ENCODE results near the gene KCMF1.

DNA sequence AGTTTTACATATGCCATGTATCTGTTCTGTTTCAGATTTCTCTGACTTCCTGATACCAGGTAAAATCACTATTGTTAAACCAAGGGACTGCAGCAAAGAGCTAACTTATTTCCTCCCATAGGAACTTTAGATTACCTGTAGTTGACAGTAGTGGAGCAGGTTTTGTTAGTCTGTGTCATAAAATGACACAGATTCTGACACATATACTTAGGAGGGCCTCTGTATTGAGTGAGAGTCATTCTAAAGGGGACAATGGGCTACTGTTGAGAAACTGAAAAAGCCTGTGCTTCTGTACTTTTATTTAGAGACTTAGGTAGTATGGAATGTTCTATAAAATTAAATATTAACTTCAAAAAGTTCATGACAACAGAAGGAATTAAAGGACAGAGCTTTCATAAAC, 48.2 kb downstream of the KCMF1 start:
- TF ChIP-seq, protein P1, sequence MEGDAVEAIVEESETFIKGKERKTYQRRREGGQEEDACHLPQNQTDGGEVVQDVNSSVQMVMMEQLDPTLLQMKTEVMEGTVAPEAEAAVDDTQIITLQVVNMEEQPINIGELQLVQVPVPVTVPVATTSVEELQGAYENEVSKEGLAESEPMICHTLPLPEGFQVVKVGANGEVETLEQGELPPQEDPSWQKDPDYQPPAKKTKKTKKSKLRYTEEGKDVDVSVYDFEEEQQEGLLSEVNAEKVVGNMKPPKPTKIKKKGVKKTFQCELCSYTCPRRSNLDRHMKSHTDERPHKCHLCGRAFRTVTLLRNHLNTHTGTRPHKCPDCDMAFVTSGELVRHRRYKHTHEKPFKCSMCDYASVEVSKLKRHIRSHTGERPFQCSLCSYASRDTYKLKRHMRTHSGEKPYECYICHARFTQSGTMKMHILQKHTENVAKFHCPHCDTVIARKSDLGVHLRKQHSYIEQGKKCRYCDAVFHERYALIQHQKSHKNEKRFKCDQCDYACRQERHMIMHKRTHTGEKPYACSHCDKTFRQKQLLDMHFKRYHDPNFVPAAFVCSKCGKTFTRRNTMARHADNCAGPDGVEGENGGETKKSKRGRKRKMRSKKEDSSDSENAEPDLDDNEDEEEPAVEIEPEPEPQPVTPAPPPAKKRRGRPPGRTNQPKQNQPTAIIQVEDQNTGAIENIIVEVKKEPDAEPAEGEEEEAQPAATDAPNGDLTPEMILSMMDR (conservative IDR thresholded peaks at IDR 0.05): no peak
- TF ChIP-seq ZFX (IDR thresholded peaks at IDR 0.05): no peak

All from C4-2B (cell line).